Activated T-cell treated with anti-CD3 and anti-CD28 coated beads, Interleukin-2, amount 50 U/mL, for 24 hours (primary cell): ENCODE measurements around the gene CAMK4.

Experiments
- DNase-seq: peaks from one replicate; pipeline ENCODE4 v3.0.0-alpha.2; 2020
- H3K27ac Mint-ChIP-seq: 2 replicates; pipeline ENCODE4 v1.8.0; 2020; ENCODE audit warnings: mild to moderate bottlenecking, mixed read lengths
- H3K27me3 Mint-ChIP-seq: 2 replicates; pipeline ENCODE4 v1.8.0; 2020; ENCODE audit warnings: mixed read lengths
- H3K36me3 Mint-ChIP-seq: 2 replicates; pipeline ENCODE4 v1.8.0; 2020; ENCODE audit warnings: low read depth, mixed read lengths
- H3K4me1 Mint-ChIP-seq: 2 replicates; pipeline ENCODE4 v1.8.0; 2020; ENCODE audit warnings: low read depth, mixed read lengths
- H3K4me3 Mint-ChIP-seq: 2 replicates; pipeline ENCODE4 v1.8.0; 2020; ENCODE audit warnings: mild to moderate bottlenecking, moderate library complexity, mixed read lengths
- H3K9me3 Mint-ChIP-seq: 2 replicates; pipeline ENCODE4 v1.8.0; 2020; ENCODE audit warnings: mixed read lengths

CAMK4 gene

GRCh38 chr5:111236348-111236747, 12.2 kb downstream of the CAMK4 start:
- H3K27ac Mint-ChIP-seq = peak overlapping the region; percentile 92
- H3K27me3 Mint-ChIP-seq = no peaks in the 10 kb centered on the region
- H3K36me3 Mint-ChIP-seq = peaks cover 9% of the 10 kb centered on the region
- H3K9me3 Mint-ChIP-seq = no peaks in the 10 kb centered on the region
- peak overlapping the region; percentile 57 for H3K4me3 Mint-ChIP-seq
- no peak for DNase-seq
- H3K4me1 Mint-ChIP-seq = peaks cover 94% of the 10 kb centered on the region

GRCh38 chr5:111236995-111237394, 12.8 kb downstream of the CAMK4 start:
- peak overlapping the region; percentile 92 for H3K27ac Mint-ChIP-seq
- peaks cover 95% of the 10 kb centered on the region for H3K4me1 Mint-ChIP-seq
- no peaks in the 10 kb centered on the region for H3K27me3 Mint-ChIP-seq
- peak overlapping the region; percentile 57 for H3K4me3 Mint-ChIP-seq
- H3K9me3 Mint-ChIP-seq = no peaks in the 10 kb centered on the region
- no peak for DNase-seq
- peaks cover 13% of the 10 kb centered on the region for H3K36me3 Mint-ChIP-seq

GRCh38 chr5:111237470-111237869, 13.3 kb downstream of the CAMK4 start:
- H3K27me3 Mint-ChIP-seq = no peaks in the 10 kb centered on the region
- H3K4me3 Mint-ChIP-seq = peak overlapping the region; percentile 57
- H3K36me3 Mint-ChIP-seq = peaks cover 15% of the 10 kb centered on the region
- H3K4me1 Mint-ChIP-seq = peaks cover 95% of the 10 kb centered on the region
- DNase-seq = no peak
- no peaks in the 10 kb centered on the region for H3K9me3 Mint-ChIP-seq
- H3K27ac Mint-ChIP-seq = peak overlapping the region; percentile 92

GRCh38 chr5:111238431-111239225, 14.4 kb downstream of the CAMK4 start:
- Mint-ChIP-seq H3K4me1 (peaks cover 98% of the 10 kb centered on the region), H3K4me3 (peak overlapping the region; percentile 57), H3K27ac (peak overlapping the region; percentile 92), H3K36me3 (peaks cover 23% of the 10 kb centered on the region), H3K9me3 (no peaks in the 10 kb centered on the region), H3K27me3 (no peaks in the 10 kb centered on the region)
- no peak for DNase-seq

GRCh38 chr5:111241696-111242095, 17.5 kb downstream of the CAMK4 start:
- Mint-ChIP-seq H3K27me3 (no peaks in the 10 kb centered on the region), H3K9me3 (no peaks in the 10 kb centered on the region), H3K36me3 (peaks cover 38% of the 10 kb centered on the region), H3K4me1 (peaks cover 94% of the 10 kb centered on the region), H3K4me3 (no peak overlapping the region), H3K27ac (peak overlapping the region; percentile 62)
- DNase-seq = no peak

GRCh38 chr5:111242606-111243005, 18.4 kb downstream of the CAMK4 start:
- peaks cover 88% of the 10 kb centered on the region for H3K4me1 Mint-ChIP-seq
- peak overlapping the region; percentile 38 for H3K27ac Mint-ChIP-seq
- H3K27me3 Mint-ChIP-seq = no peaks in the 10 kb centered on the region
- no peak overlapping the region for H3K4me3 Mint-ChIP-seq
- DNase-seq = no peak
- no peaks in the 10 kb centered on the region for H3K9me3 Mint-ChIP-seq
- peaks cover 39% of the 10 kb centered on the region for H3K36me3 Mint-ChIP-seq

- H3K27me3 Mint-ChIP-seq = no peaks in the 10 kb centered on the region
- peaks cover 39% of the 10 kb centered on the region for H3K36me3 Mint-ChIP-seq
- peak overlapping the region; percentile 38 for H3K27ac Mint-ChIP-seq
- no peak overlapping the region for H3K4me3 Mint-ChIP-seq
- DNase-seq = no peak
- no peaks in the 10 kb centered on the region for H3K9me3 Mint-ChIP-seq
- H3K4me1 Mint-ChIP-seq = peaks cover 88% of the 10 kb centered on the region
Observed at GRCh38 chr5:111243318-111243717, 19.1 kb downstream of the CAMK4 start.

GRCh38 chr5:111245654-111246053, 21.5 kb downstream of the CAMK4 start:
- no peak for DNase-seq
- Mint-ChIP-seq H3K27me3 (no peaks in the 10 kb centered on the region), H3K27ac (peak overlapping the region; percentile 74), H3K4me1 (peaks cover 82% of the 10 kb centered on the region), H3K9me3 (no peaks in the 10 kb centered on the region), H3K36me3 (peaks cover 37% of the 10 kb centered on the region), H3K4me3 (peak overlapping the region; percentile 48)

GRCh38 chr5:111246459-111246858, 22.3 kb downstream of the CAMK4 start:
- no peak for DNase-seq
- no peaks in the 10 kb centered on the region for H3K27me3 Mint-ChIP-seq
- peaks cover 37% of the 10 kb centered on the region for H3K36me3 Mint-ChIP-seq
- H3K4me1 Mint-ChIP-seq = peaks cover 83% of the 10 kb centered on the region
- H3K27ac Mint-ChIP-seq = peak overlapping the region; percentile 50
- H3K4me3 Mint-ChIP-seq = peak overlapping the region; percentile 26
- no peaks in the 10 kb centered on the region for H3K9me3 Mint-ChIP-seq

- H3K27ac Mint-ChIP-seq = peak overlapping the region; percentile 53
- peaks cover 33% of the 10 kb centered on the region for H3K36me3 Mint-ChIP-seq
- H3K4me3 Mint-ChIP-seq = no peak overlapping the region
- no peak for DNase-seq
- H3K4me1 Mint-ChIP-seq = peaks cover 84% of the 10 kb centered on the region
- H3K9me3 Mint-ChIP-seq = no peaks in the 10 kb centered on the region
- H3K27me3 Mint-ChIP-seq = no peaks in the 10 kb centered on the region
Observed at GRCh38 chr5:111248571-111248970, 24.4 kb downstream of the CAMK4 start.

- H3K36me3 Mint-ChIP-seq = peaks cover 23% of the 10 kb centered on the region
- peak overlapping the region; percentile 59 for H3K27ac Mint-ChIP-seq
- no peak overlapping the region for H3K4me3 Mint-ChIP-seq
- no peaks in the 10 kb centered on the region for H3K9me3 Mint-ChIP-seq
- H3K27me3 Mint-ChIP-seq = no peaks in the 10 kb centered on the region
- H3K4me1 Mint-ChIP-seq = peaks cover 86% of the 10 kb centered on the region
- DNase-seq = no peak
Observed at GRCh38 chr5:111251921-111252320, 27.7 kb downstream of the CAMK4 start.

- Mint-ChIP-seq H3K36me3 (peaks cover 34% of the 10 kb centered on the region), H3K27ac (peak overlapping the region; percentile 59), H3K4me1 (peaks cover 92% of the 10 kb centered on the region), H3K27me3 (no peaks in the 10 kb centered on the region), H3K9me3 (peaks cover 4% of the 10 kb centered on the region), H3K4me3 (peak overlapping the region; percentile 42)
- no peak for DNase-seq
Observed at GRCh38 chr5:111252799-111253545, 28.8 kb downstream of the CAMK4 start.

GRCh38 chr5:111254613-111255012, 30.4 kb downstream of the CAMK4 start:
- Mint-ChIP-seq H3K27me3 (no peaks in the 10 kb centered on the region), H3K36me3 (peaks cover 40% of the 10 kb centered on the region), H3K4me3 (peak overlapping the region; percentile 51), H3K9me3 (peaks cover 4% of the 10 kb centered on the region), H3K4me1 (peaks cover 84% of the 10 kb centered on the region), H3K27ac (peak overlapping the region; percentile 96)
- DNase-seq = peak; percentile 66

- Mint-ChIP-seq H3K4me3 (peak overlapping the region; percentile 51), H3K4me1 (peaks cover 79% of the 10 kb centered on the region), H3K27me3 (no peaks in the 10 kb centered on the region), H3K27ac (peak overlapping the region; percentile 96), H3K36me3 (peaks cover 40% of the 10 kb centered on the region), H3K9me3 (peaks cover 4% of the 10 kb centered on the region)
- DNase-seq = no peak
Observed at GRCh38 chr5:111255169-111255568, 31.0 kb downstream of the CAMK4 start.

GRCh38 chr5:111256128-111256527, 31.9 kb downstream of the CAMK4 start:
- peak overlapping the region; percentile 30 for H3K4me3 Mint-ChIP-seq
- no peak for DNase-seq
- H3K4me1 Mint-ChIP-seq = peaks cover 69% of the 10 kb centered on the region
- H3K36me3 Mint-ChIP-seq = peaks cover 37% of the 10 kb centered on the region
- H3K27ac Mint-ChIP-seq = peak overlapping the region; percentile 96
- H3K9me3 Mint-ChIP-seq = peaks cover 4% of the 10 kb centered on the region
- no peaks in the 10 kb centered on the region for H3K27me3 Mint-ChIP-seq
